GF-D8 (cell line): Measurements from ENCODE around the gene BCAS3.

Experiments
- DNase-seq: peaks from one replicate; lab custom pipeline; 2025; lab: John Stamatoyannopoulos, UW

BCAS3 gene

GRCh38 chr17:61072648-61073047 lies 395.0 kb downstream of the BCAS3 start:
- no peak for DNase-seq

DNA sequence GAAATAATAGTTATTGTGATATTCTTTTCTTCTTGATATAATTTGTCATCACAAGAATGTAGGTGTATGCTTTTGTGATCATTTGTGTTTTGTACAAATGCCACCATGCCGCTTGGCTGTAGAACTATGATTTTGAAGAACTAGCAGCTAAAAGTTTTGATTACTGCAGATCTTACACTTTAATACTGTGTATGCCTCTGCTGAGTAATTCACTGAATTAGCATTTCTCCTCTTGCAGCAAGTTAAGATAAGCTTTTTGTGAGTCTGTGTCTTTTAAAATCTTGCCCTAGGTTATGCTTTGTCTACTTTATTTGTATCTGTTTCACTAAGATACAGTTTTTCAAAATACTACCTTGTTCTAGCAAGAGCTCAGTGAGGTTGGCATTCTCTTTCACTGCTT lies 395.5 kb downstream of the BCAS3 start:
- DNase-seq = no peak

DNA sequence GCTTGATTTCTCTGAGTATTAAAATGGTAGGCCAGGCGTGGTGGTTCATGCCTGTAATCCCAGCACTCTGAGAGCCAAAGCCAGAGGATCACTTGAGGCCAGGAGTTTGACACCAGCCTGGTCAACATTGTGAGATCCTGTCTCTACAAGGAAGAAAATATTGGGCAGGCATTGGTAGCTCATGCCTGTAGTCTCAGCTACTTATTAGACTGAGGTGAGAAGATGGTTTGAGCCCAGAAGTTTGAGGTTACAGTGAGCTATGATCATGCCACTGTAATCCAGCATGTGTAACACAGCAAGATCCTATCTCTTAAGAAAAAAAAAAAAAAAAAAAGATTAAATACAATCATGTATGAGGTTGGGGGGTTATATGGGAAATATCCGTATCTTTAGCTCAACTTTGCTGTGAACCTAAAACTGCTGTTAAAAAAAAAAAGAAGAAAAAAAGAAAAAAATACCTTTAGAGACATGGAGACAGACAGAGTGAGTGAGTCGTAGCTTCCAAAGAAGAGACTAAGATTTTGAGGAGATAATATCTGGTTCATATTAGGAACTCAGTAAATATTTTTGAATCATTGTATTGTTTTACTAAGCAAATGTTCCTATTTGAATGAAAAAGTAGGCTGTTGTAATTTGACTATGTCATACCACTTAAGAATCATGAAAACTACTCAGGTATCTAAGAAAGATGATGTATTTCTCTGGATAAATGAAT lies 396.3 kb downstream of the BCAS3 start:
- DNase-seq = no peak

- no peak for DNase-seq
Observed at GRCh38 chr17:61075988-61076387, 398.3 kb downstream of the BCAS3 start.

DNA sequence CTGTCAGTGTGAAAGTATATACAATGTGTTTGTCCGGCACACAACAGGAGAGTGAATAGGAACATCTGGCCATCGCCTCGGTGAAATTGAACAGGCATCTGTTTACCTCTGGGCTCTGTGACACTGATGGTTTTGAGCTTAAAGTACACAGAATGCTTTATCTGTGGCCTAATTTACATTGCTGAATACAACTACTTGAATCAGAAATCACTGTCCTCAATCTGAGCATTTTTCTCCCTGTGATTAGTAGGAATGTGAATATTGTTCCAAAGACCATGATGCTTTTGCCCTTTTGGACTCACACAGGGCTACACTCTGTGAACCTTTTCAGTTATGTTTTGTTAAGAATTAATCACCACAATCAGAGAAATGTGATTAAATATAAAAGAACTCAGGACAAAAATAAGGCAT lies 399.0 kb downstream of the BCAS3 start:
- DNase-seq = no peak

DNA sequence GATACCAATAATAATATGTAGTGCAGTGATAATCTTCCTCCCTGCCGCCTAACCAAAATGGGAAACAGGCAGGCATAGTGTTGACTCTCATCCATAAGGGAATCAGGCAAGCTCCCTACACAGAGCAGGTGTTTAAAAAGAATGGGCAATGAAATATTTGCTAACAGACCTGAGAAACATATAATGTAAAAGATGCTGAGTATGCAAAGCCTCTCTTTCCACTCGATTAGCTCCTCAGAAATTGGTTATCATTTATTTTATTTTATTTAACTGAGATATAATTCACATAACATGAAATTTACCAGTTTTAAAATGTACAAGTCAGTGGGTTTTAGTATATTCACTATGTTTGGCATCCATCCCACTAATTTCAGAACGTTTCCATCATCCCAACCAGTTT lies 404.3 kb downstream of the BCAS3 start:
- no peak for DNase-seq

GRCh38 chr17:61084260-61084659 lies 406.6 kb downstream of the BCAS3 start:
- no peak for DNase-seq

DNA sequence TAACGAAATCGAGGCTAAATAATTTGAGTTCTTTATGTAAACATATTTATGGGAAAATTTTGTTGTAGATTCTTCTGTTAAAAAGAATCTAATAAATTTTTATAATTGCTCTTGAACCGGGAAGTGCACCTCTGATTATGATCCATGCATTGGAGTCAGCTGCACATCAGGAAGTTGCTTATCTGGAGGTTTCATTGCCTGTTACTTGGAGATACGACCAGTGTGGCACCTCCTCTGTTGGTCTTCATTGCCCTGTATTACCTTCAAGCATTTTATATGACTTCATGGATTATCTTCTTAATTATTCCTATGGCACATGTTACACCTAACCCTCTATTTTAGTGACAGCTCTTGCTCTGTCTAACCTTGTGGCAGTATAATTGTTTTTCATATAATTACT lies 409.4 kb downstream of the BCAS3 start:
- no peak for DNase-seq

DNA sequence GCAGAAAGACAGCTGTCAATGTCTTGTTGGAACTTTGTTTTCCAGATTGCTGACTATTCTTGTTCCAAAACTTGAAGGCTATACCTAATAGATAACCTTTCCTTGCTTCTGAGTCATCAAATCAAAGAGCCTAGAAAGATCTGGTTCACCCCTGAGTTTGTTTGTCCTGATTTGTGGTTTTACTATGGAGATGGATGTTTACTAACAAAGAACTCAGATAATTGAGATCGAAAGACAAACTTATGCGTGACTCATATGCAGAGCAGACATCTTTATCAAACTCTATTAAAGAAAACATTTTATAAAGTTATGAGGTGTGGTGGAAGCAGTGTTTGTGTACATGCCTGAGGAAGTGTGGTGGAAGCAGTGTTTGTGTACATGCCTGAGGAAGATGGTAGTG lies 410.9 kb downstream of the BCAS3 start:
- DNase-seq = no peak

DNA sequence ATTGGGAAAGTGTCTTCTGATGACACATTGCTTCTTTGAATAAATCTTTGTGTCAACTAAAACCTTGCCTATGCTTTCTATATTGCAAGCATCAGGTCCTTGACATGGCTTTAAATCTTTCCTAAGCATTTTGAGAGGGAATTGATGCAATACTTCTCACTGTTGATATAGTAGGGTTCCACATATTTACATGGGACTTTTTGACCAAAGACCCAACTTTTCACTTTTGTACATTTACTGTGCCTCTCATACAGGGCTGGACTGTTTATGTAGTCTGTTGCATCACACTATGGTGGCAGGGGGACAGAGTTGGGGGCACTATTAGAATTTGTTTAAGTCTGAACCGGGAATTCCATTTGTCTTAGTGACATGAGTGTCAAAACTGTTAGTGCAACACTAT lies 413.4 kb downstream of the BCAS3 start:
- DNase-seq = no peak

- no peak for DNase-seq
Observed at GRCh38 chr17:61097781-61098180, 420.1 kb downstream of the BCAS3 start.

DNA sequence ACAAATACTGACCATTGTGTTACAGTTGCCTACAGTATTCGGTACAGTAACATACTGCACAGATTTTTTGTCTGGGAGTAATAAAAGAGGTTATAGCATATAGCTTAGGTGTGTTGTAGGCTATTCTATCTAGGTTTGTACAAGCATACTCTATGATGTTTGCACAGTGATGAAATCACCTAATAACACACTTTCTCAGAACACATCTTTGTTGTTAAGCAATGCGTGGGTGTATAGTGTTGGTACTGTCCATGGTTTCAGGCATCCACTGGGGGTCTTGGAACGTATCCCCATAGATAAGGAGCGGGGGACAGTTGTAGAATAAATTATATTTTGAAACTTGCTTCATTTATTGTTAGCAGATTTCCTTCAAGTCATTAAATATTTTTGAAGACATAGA lies 428.7 kb downstream of the BCAS3 start:
- no peak for DNase-seq

GRCh38 chr17:61116577-61116976 lies 438.9 kb downstream of the BCAS3 start:
- no peak for DNase-seq

GRCh38 chr17:61117983-61118382 lies 440.3 kb downstream of the BCAS3 start:
- no peak for DNase-seq

DNA sequence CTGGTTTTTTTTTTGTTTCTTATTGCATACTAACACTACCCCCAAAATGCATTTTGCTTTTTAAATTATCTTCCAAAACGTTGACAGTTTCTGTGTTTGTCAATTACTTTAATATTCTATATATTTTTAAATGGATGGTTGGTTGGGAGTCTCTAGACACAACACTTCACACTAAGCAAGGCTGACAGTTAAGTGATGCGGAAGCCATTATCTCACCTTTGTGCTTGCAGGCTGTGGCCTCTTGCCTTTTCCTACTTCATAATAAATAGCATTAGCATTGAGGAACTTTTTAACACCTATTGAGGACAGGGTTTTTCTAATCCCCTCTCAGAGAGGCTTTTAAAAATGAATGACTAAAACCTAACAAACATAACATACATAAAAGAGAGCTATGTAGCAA lies 441.2 kb downstream of the BCAS3 start:
- DNase-seq = no peak

DNA sequence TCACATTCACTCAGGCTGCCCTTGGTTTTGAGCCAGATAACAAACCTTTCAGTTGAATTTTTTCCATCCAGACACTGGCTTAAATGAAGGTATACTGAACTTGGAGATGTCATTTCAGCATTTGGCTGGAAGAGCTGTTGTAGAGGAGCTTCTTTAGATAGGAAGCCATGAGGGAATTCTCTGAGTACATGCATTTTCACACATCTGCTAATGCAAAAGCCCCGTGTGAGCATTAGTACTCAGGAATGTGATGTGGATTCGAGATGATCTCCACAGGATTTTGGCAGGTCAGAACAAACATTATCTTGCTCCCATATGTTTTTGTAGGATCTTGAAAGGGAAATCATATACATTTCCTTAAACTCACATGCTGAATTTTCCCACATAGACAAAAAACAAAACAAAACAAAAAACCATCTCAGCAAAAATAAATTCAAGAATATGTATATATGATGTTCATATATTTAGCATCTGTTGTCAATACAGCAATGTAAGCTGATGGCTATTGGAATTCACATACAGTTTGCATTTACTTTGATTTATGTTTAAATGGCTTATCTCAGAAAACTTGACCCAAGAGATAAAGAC lies 444.8 kb downstream of the BCAS3 start:
- DNase-seq = no peak

- no peak for DNase-seq
Observed at GRCh38 chr17:61124562-61124961, 446.9 kb downstream of the BCAS3 start.

DNA sequence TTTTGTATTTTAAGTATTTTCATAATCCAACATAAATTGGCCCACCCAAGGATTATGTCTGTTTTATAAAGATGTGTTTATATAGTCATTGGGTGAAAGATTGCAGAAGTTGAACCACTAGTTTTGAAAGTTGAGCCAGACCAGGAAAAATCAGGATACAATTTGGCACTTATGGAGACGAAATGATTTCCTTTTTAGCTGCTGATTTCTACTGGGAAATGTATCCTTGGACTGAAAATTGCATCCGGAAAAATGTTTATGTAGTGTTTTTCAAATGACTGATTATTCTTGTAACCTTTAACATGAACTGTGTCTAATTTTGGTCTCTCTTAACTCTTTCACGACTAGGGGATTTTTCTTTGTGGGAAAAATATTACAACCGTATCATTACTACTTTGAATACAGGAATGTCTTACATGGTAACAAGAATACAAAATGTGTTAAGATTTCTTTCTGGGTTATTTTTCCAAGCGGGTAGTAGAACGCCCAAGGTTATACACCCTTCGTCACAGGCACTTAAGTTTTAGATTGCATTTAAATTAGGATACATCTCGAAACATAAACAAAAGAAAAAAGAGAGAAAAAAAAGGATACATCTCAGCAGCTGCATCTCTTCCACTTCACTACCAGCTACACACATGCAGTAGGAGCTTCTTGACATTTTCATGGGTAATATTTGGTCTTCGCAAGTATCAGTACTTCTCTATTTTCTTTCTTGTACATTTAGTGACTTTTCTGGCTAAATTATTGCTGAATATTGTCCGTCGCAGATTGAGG lies 449.0 kb downstream of the BCAS3 start:
- no peak for DNase-seq

- no peak for DNase-seq
Observed at GRCh38 chr17:61127960-61128359, 450.3 kb downstream of the BCAS3 start.

DNA sequence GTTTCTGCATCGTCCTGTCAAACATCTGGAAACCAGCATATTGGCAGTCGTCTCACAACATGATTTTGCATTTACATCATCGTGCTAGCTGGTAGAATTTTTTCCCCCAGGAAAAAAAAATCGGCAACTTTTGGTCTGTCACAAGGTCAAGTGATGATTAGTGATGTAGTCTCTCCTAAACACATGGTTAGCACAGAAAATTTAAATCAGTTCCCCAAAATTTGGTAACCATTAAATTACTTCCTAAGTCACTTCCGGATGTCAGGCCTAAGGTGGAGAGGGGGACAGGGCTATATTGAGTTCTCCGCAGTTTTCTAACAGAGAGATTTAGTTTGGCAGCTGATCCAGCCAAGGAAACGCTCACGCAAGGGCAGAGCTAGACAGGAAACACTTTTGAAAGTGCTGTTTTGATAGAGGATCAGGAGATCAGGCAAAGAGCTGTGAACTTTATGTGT lies 451.0 kb downstream of the BCAS3 start:
- DNase-seq = peak; percentile 44

GRCh38 chr17:61129267-61130254 lies 451.9 kb downstream of the BCAS3 start:
- no peak for DNase-seq

DNA sequence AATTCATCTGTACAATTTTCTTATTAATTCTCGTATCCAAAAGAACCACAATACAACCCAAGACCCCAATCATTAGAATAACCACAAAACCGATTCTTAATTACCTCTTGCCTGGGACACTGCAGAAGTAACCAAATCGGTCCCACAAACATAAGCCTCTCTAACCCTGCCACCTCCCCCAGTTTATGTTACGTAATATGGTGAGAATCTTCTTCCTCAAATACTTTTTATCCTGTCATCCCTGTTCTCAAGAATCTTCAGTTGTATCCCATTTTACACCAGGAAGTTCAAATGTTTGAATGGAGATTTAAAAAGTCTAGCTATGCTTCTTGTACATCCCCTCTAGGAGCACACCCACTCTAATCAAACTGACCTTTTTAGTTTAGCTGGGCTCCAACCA lies 452.7 kb downstream of the BCAS3 start:
- DNase-seq = no peak
